ENCODE results near the gene USH2A. TPM values are rescaled to one million over a fixed set of nuclear protein-coding genes. Genes with fewer than 3 reads are reported as not detected.

Gene USH2A
- total and polyA plus RNA-seq, 2 experiments from 2014 or later, result 0.24 TPM; not detected in 1

DNA sequence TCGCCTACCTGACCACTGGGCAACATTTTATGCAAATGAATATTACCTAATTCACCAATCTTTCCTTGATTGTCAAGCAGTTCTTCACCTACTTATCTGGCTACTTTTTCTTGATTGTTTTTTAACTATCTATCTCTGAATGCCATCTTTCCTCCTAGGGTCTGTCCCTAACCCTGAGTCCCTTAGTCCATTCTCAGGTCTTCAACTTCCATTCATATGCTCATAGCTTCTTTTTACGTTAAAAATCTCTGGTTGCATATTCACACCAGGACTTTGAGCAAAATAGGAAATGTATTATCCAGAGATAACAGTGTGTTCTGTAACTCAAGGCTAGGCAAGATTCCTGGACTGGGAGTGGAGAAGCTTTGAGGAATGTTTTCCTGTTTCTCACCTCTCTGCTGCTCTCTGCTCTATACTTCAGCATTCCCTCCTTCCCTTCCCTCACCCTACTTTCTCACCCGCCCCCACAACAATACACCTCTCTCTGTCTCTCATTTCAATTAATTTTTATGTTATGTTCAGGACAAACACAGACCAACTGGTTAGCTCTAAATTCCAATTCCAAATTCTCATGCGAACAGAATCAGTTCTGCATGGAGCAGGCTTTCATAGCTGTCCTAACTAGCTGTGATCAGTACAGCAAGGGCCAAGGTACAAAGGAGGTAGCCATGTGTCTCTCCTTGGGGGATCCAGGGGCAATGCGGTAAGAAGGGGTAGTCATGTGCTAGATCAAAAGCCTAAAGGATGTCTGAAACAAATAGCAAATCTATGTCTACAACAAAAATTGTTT is 278.4 kb downstream of the USH2A start:
- Histone ChIP-seq H3K36me3 (no peaks in the 10 kb centered on the region), H3K9me3 (ENCODE audit: low read depth) (no peaks in the 10 kb centered on the region), H3K4me3 (no peak overlapping the region), H3K27ac (no peak overlapping the region), H3K4me1 (ENCODE audit: low read depth) (no peaks in the 10 kb centered on the region), H3K27me3 (no peaks in the 10 kb centered on the region)
- DNase-seq (ENCODE audit: low read depth in 1 of 2, low spot score in 1 of 2), result no peak
- TF ChIP-seq, protein P1, sequence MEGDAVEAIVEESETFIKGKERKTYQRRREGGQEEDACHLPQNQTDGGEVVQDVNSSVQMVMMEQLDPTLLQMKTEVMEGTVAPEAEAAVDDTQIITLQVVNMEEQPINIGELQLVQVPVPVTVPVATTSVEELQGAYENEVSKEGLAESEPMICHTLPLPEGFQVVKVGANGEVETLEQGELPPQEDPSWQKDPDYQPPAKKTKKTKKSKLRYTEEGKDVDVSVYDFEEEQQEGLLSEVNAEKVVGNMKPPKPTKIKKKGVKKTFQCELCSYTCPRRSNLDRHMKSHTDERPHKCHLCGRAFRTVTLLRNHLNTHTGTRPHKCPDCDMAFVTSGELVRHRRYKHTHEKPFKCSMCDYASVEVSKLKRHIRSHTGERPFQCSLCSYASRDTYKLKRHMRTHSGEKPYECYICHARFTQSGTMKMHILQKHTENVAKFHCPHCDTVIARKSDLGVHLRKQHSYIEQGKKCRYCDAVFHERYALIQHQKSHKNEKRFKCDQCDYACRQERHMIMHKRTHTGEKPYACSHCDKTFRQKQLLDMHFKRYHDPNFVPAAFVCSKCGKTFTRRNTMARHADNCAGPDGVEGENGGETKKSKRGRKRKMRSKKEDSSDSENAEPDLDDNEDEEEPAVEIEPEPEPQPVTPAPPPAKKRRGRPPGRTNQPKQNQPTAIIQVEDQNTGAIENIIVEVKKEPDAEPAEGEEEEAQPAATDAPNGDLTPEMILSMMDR (IDR thresholded peaks at IDR 0.05; ENCODE audit: low read depth, low read length), result no peak

DNA sequence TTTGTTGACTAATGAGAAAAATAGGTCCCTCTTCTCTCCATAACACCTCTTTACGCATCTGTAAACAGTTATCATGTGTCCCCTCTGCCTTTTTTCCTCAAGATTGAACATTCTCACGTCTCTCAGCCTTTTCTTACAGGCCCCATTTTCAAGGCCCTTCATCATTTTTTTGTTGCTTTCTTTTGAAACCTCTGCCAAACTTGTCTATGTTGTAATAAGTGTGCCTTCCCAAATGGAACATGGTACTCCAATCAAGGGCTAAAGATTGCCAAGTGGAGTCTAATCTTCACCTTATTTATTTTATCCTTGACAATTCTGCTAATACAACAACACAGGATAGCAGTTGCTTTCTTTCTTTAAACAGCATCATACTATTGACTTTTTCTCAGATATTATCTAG is 280.3 kb downstream of the USH2A start:
- Histone ChIP-seq H3K4me3 (no peak overlapping the region), H3K36me3 (no peaks in the 10 kb centered on the region), H3K27ac (no peak overlapping the region), H3K9me3 (ENCODE audit: low read depth) (no peaks in the 10 kb centered on the region), H3K27me3 (no peaks in the 10 kb centered on the region), H3K4me1 (ENCODE audit: low read depth) (no peaks in the 10 kb centered on the region)
- DNase-seq (ENCODE audit: low read depth in 1 of 2, low spot score in 1 of 2), result no peak
- TF ChIP-seq, protein P1 (IDR thresholded peaks at IDR 0.05; ENCODE audit: low read depth, low read length), result no peak

DNA sequence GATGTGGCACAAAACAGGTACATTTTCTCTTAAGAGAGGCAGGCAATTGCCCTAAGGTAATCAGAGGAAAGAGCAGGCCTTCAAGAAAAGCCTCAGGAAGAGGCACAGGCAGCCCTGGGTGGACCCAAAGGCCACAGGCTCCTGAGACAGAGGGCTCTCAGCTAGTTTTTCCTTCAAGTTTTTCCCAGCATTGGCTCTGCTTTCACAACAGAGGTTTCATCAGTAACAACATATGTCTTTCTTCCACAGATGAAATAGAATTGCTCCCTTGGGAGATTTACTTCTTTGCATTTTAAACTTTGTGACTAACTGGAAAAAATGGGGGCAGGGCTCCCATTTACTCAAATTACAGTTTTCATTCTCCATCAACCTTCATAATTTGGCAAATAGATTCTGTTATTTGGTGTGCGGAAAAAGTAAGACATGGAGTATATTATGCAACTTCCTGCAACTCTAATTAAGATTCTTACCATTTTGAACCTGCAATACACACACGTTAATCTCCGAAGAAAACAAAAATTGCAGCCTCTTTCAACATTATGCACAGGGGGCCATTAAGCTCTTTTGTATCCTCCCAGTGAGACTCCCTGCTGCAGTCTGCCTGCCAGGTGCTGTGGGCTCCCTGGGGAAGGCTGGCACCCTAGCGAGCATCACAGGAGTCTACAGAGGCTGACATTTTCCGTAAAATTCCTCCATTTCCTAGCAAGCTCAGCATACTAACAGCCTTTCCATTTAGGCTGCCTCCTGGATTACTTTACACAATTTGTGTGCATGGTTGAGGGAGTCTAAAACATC is 282.3 kb downstream of the USH2A start:
- Histone ChIP-seq H3K36me3 (no peaks in the 10 kb centered on the region), H3K9me3 (ENCODE audit: low read depth) (no peaks in the 10 kb centered on the region), H3K27me3 (no peaks in the 10 kb centered on the region), H3K27ac (no peak overlapping the region), H3K4me3 (no peak overlapping the region), H3K4me1 (ENCODE audit: low read depth) (no peaks in the 10 kb centered on the region)
- TF ChIP-seq, protein P1 (IDR thresholded peaks at IDR 0.05; ENCODE audit: low read depth, low read length), result no peak
- no peak for DNase-seq (ENCODE audit: low read depth in 1 of 2, low spot score in 1 of 2)

DNA sequence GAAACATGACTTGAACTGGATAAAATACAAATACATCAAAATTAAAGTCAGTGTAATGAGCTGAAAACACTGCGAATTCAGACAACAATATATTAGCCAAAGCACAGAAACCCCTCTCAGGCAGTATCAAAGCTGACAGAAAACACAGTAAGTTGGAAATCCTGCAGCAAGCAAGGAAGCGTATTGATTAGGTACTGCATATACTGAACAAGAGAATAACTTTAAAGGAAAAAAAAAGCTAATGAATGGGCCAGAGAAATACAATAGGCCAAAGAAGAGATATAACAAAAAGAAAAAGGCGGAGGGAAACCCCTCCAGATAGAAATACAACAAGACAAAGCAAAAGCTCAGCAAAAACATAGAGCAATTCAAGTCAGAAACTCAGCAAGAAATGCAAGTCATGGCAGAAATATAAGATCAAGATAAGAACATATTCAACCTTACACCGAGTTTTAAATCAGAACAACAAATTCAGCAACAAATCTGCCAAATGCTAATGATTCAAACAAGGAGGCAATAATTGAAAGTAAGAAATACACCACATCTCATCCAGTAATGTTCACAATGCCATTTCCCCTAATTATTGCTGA is 299.0 kb downstream of the USH2A start:
- Histone ChIP-seq H3K27ac (no peak overlapping the region), H3K4me1 (ENCODE audit: low read depth) (no peaks in the 10 kb centered on the region), H3K27me3 (no peaks in the 10 kb centered on the region), H3K4me3 (no peak overlapping the region), H3K9me3 (ENCODE audit: low read depth) (no peaks in the 10 kb centered on the region), H3K36me3 (no peaks in the 10 kb centered on the region)
- no peak for DNase-seq (ENCODE audit: low read depth in 1 of 2, low spot score in 1 of 2)
- TF ChIP-seq, protein P1 (IDR thresholded peaks at IDR 0.05; ENCODE audit: low read depth, low read length), result no peak

DNA sequence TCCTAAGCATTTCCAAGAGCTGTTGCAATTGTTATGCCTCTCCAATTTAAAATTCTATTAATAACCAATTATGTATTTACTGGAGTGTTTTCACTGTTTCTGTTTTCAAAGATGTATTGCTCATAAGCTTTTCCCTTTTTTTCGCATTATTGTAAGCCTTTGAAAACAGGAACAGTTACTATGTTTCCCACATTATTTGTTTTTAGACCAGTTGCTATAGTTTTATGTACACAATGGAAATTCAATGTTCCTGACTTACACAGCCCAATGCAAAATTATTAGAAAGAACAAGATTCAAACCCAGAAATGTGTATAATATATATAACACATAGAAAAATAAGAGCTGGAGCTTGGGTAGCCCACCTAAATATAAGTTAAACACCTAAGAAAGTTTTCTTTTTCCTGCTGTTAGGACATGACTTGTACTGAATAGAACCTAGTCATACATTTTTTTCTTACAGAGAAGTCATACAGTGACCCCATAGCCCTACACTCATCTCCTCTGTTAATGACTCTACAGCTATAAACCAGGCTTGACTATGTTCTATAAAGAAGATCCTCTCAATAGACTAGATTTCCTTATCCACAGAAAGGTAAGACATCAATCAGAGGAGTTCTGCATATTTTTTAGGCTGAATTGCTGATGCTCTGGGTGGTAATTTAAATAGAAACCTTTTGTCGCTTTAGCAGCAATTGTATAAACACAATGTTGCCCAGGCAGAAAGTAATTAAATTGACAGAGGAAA is 299.6 kb downstream of the USH2A start:
- no peaks in the 10 kb centered on the region for H3K36me3 ChIP-seq
- TF ChIP-seq, protein P1 (IDR thresholded peaks at IDR 0.05; ENCODE audit: low read depth, low read length), result no peak

More for the DNA sequence above, 299.6 kb downstream of the USH2A start:
- Histone ChIP-seq H3K27ac (no peak overlapping the region), H3K27me3 (no peaks in the 10 kb centered on the region), H3K9me3 (ENCODE audit: low read depth) (no peaks in the 10 kb centered on the region), H3K4me1 (ENCODE audit: low read depth) (no peaks in the 10 kb centered on the region), H3K4me3 (no peak overlapping the region)
- no peak for DNase-seq (ENCODE audit: low read depth in 1 of 2, low spot score in 1 of 2)
